Stimulated activated CD4-positive, alpha-beta T cell treated with anti-CD3 and anti-CD28 coated beads, Interleukin-15, amount 100 ng/mL, for 24 hours (primary cell): Measurements from ENCODE around the gene GDPGP1.
A peak's percentile ranks its signal among the peaks of the same experiment; 100 is the strongest.
"Not testable (repeated sequence)": the region's sequence is repeated elsewhere in the genome, so short reads cannot be mapped to it uniquely, and the experiment has no call there.

Source experiments
- DNase-seq: peaks from one replicate; pipeline ENCODE4 v3.0.0-alpha.2; 2020

The GDPGP1 gene

DNA sequence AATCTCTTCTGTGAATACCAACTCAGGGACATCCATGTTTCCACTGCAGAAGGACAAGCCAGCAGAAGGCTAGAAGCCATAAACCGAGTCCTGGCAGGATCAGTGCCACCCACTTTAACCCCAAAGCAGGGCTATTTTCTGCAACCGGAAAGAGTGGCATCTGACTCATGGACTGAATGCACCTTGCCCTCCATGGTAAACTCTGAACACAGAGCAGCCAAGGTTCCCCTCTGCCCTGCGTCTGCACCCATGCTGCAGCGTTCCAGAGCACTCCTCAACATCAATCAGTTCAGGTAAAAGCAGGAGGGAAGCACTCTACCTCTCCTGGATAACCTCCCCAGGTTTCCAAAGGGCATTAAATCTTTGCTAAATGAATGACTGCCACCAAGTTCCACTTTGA is 30.7 kb downstream of the GDPGP1 start:
- peak; percentile 49 for DNase-seq

DNA sequence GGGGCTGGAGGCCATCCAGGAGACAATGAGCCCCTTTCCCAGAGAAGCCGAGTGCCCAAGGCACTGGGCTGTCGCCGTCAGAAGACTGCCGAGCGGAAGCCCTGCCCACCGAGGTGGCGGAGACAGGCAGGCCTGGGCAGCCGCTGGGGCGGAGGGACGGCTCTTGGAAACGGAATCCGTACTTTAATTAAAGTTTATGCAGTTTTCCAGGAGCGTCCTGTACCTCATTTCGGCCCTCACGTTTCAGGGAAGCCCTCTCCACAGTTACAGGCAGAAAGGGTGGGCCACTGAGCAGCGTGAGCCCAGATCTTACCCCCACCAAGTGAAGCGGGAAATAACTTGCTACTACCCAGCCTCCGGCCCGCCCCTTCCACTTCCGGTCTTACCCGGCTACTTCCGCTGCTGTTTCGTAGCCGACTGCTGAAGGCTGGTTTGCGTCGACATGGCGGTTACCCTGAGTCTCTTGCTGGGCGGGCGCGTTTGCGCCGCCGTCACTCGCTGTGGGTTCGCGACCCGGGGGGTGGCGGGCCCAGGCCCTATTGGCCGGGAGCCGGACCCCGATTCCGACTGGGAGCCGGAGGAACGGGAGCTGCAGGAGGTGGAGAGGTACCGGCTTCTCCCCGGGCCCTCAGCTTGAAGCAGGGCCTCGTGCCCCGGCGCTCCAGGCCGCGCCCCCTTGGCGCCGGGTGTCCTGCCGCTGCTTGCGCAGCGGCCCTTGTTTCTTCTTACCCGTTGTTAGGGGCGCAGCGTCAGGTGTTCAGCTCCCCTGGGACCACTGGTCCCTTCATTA is 31.5 kb downstream of the GDPGP1 start, which contains the start of gene NGRN:
Gene NGRN (plus strand): TSS at position 402 of the 790 bp plus-strand sequence. CDS start 41 bp downstream, at position 443.
- DNase-seq: peak; percentile 96

DNA sequence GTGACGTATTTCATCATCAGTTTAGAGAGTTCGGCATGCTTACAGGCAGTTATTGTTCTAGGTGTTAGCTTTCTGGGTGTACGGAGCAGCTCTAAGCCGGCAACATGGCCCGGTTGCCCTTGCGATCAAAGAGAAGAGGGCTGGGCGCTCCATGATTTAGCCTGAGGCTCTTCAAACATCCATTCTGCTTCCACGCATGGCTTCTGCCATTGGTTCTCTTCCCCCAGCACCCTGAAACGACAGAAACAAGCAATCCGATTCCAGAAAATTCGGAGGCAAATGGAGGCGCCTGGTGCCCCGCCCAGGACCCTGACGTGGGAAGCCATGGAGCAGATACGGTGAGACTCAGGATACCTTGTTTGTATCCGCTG is 32.0 kb downstream of the GDPGP1 start:
- DNase-seq: peak; percentile 71

DNA sequence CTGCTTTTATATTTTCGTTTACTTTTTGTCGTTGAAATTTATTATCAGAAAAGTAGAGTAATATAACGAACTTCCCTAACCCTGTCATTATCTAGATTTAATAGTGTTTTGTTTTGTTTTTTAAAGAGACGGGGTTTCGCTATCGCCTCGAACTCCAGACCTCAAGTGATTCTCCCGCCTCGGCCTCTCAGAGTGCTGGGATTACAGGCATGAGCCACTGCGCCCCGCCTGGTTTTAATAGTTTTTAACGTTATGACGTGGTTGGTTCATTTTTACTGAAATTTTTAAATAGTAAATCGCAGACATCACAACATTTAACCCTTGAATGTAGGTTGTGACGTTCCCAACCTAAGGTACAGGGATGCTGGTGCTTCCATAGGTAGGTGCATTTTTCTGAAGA is 32.5 kb downstream of the GDPGP1 start:
- peak; percentile 49 for DNase-seq

DNA sequence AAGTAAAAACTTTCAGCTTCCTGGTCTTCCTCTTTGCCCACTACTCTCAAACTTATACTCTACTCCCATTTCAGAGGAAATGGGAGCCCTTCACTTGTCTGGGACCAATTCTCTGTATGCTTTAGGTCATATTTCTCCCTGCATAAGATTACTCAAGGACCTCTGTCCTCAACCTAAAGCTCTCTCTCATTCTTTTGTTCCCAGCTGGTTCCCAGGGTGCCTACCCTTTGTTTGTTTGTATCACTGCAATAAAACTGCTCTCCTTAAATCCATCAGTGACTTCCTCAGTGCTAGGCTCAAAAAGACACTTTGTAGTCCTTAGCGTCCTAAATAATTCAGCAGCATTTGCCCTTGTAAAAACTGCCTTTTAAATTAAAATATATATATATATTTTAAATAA is 34.4 kb downstream of the GDPGP1 start:
- DNase-seq: no peak

DNA sequence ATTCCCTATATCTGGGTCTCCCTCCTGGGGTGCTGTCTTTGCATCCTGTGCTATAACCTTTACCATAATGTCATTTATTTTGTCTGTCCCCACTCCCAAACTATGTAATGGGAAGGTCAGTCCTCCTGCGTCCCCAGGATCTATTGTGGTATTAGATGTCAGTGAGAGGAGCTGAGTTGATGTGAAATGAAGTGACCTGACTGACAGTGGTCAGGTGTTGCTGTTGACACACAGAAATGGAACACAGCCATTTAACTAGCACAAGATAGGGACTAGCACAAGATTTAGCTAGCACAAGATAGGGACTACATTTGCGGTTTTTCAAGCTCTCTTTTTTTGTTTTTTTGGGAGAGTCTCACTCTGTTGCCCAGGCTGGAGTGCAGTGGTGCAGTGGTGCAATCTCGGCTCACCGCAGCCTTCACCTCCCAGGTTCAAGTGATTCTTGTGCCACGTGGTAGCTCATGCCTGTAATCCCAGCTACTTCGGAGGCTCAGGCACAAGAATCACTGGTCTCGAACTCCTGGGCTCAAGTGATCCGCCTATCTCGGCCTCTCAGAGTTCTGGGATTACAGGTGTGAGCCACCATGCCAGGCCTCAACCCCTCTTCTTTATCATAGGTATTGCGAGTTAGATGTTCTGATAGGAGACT is 36.6 kb downstream of the GDPGP1 start:
- no peak for DNase-seq

DNA sequence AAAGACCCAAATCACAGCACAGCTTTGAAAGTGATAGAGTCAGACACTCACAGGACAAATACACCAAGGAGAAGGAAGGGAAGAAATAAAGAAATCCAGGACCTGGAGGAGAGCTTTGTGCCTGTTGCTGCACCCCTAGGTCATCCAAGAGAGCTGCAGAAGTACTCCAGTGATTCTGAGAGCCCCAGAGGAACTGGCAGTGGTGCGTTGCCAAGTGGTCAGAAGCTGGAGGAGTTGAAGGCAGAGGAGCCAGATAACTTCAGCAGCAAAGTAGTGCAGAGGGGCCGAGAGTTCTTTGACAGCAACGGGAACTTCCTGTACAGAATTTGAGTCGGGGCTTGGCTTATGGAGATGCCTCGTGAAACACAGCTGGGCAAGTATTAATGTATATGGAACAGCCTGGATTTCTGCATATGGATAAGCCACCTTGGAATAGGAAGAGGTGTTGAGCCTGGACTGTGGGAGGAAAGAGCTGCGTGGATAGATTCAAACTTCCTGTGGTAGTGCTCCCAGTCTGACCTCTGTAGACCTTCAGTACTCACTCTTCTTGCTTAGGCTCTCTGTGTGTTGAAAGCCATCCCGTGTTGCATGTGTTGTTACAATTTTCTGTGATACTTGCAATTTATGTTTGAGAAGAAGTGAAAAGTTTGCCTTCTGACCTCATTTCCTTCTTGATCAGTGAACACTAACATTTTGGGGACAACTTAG is 37.6 kb downstream of the GDPGP1 start:
- no peak for DNase-seq

DNA sequence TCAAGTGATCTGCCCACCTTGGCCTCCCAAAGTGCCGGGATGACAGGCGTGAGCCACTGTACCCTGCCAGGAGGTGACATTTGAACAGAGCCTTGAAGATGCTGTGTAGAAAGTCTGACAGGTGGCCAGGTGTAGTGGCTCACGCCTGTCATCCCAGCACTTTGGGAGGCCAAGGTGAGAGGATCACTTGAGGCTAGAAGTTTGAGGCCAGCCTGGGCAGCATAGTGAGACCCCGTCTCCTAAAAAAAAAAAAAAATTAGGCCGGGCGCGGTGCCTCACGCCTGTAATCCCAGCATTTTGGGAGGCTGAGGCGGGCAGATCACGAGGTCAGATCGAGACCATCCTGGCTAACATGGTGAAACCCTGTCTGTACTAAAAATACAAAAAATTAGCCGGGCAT is 44.5 kb downstream of the GDPGP1 start:
- DNase-seq: not testable (repeated sequence)

DNA sequence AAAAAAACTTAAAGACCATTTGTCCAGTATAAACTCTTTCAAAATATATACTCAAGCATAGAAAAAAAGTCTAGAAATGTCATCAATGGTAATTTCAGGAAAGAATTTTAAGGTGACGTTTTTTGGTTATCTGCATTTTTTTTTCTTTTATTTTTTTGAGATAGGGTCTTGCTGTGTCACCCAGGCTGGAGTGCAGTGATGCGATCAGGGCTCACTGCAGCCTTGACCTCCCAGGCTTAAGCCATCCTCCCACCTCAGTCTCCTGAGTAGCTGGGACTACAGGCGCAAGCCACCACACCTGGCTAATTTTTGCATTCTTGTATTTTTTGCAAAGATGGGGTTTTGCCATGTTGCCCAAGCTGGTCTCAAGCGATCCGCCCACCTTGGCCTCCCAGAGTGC is 46.7 kb downstream of the GDPGP1 start:
- DNase-seq: not testable (repeated sequence)

DNA sequence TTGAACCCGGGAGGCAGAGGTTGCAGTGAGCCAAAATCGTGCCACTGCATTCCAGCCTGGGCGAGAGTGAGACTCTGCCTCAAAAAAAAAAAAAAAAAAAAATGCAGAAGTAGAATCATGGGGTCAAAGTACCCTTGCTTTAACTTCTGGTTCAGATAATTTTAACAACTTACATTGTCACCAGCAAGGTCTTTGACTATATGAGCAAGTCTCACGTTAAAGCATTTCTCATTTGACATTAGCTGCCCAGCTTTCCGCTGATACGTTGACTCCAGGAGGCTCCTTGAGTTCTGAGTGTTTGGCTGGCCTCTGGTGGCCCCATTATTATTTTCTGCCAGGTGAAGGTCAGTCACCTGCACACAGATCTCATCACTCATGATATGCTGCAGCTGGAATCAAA is 47.6 kb downstream of the GDPGP1 start:
- not testable (repeated sequence) for DNase-seq

DNA sequence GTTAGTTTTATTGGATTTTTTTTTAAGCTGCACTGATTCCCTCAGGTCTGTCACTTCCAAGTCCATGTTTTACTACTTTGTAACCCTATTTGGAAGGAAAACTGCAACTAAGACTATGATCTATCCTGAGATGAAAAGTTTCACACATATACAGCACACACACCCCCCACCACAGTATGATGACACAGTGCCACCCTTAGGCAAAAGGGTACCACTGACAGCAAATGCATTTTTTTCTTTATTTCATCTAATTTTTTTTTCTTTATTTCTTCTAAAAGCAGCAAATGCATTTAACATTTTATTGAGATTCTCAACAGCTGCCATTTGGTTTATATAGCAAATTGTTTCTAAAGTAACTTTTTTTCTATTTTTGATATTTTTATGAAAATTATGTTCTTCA is 52.7 kb downstream of the GDPGP1 start:
- DNase-seq: peak; percentile 37

DNA sequence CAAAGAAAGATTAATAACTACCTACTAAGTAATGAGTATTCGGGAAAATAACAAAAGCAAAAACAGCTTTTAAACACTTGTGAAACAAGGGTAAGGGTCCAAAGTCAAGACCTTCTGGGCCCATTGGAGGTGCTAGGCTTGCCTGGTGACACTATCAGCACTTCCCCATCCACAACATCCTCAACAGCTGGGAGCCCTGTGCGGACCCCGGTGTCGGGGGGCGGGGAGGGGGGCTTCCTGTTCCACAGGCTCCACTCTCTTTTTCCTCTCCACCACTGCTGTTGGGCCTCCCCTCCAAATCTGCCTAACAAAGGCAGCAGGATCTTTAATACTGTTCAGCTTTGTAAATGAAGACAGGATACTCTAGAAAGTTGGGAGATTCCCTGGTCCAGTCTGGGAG is 53.1 kb downstream of the GDPGP1 start:
- DNase-seq: no peak

DNA sequence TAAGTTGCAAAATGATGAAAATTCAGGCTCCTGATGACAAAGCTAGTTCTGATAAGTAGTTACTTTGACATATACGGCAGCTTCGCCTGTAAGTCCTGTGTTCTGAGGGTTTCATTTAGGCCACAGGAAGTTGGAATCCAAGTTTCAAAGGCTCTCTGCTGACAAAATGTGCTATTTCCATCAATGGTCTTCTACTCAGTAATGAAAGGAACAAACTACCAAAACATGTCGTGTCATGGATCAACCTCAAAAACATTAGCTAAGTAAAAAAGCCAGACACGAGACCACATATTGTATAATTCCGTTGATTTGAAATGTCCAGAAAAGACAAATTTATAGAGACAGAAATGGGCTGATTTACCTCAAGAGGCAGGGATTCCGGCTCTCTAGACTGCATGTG is 53.9 kb downstream of the GDPGP1 start:
- no peak for DNase-seq

DNA sequence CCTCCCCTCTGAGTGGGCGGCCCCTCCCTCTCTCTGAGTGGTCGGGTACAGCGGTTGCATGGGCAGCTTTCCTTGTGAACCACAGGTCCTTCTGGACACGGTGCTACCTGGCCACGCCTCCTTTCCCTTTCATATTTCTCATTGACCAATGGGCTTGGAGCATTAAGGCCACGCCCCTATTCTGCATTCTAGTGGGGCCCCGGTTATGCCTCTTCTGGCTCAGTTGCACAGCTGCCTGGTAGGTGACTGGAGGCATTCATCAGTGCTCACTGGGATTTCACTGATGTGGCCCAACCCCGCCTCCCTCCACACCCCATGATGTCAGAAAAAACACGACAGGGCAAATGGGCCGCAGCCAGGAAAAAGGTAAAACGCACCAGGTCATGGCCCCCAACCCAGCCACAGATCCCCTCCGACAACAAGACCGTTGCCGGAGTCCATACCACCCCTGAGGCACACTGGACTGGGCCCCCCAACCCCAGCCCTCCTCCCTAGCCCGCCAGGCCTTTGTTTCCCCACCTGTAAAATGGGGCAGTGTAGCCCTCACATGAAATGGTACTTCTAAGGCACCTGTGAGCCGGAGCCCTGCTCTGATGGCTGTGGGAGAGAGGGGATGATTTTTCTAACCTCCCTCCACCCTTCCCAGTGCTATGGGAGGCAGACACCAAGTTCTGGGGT is 57.8 kb downstream of the GDPGP1 start:
- DNase-seq: peak; percentile 47

DNA sequence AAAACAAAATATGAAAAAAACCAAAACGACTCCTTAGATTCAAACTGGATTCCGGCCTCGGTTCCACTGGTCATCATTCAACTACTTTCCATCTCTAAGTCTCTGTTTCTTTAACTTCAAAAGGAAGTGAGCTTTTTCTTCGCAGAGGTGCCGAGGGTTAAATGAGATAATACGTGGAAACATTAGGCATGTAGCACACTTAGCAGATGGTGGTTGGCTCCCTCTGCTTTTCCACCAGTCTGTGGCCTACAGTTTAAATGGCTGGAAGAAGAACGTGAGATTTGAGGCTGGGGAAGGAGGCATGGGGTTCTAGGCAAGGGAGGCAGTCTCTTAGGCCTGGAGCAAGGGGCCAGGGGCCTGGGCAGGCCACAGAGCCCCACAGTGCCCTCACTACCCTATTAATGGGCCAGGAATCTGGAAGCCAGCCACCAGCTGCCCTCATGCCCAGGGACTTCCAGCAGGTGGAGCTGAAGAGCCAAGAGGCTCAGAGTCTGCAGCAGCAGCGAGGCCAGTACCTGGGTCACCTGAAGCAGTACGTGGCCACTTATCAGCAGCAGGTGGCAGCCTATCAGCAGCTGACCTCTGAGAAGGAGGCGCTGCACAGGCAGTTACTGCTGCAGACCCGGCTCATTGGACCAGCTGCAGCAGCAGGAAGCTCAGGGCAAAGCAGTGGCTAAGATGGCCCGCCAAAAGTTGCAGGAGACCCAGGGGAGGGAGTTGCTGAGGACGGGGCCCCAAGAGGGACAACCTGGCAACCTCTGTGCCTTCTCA is 59.2 kb downstream of the GDPGP1 start:
- DNase-seq: peak; percentile 84

DNA sequence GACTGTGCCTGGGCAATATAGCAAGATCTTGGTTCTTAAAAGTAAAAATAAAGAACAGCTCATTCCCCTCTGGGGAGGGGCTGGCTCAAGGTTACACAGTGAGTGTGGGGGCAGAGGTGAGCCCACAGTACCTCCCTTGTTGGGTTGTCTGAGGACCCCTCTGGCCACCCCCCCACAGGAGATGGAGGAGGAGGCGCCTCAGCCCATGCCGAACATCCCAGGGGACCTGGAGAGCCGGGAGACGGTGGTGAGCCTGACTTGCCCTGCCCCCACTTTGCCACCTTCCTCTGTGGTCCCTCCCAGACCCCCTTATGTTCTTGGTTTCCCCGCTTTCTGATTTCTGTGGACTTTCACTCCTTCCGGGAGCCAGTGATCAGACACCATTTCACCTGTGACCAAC is 60.1 kb downstream of the GDPGP1 start:
- DNase-seq: no peak

DNA sequence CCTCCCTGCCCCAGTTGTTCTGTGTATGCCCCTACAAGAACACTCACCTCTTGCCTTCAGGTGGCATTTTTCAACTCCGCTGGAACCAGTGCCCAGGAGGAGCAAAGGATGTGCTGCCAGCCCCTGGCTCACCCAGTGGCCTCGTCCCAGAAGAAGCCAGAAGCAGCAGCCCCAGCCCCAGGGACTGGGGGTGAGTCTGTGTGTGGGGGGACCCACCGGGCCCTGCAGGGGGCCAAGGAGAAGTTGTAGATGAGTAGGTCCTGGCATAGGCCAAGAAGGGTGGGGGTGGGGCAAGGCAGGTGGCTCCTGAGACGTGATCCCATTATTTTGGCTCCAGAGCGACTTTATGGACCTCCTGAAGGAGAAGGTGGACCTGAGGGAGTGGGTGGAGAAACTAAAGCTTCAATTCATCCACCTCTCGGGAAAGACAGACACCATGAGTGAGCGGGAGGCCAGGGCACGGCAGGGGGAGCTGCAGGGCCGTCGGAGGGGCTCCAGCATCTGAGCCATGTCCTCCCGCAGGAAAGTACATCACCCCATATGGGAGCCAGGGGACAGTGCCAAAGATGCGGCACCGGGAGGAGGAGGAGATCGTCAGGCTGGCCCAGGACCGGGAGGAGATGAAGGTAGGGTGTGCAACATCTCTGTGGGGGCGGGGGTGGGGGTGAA is 60.7 kb downstream of the GDPGP1 start:
- DNase-seq: no peak

DNA sequence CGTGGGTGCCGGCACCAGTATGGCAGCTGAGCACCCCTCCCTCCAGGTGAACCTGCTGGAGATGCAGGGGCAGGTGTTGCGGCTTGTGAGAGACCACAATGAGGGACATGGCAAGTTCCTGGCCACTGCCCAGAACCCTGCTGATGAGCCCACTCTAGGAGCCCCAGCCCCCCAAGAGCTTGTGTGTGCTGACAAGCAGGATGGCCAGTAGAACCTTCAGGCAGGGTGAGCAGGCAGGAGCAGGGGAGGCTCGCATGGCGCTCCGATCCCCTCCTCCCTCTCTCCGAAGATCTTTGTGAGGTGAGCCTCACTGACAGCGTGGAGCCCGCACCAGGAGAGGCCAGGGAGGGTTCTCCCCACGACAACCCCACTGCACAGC is 61.2 kb downstream of the GDPGP1 start:
- DNase-seq: no peak
